Left ventricle myocardium superior (tissue), 1 donor: ENCODE results near the gene PLD3. TPM values are rescaled to one million over a fixed set of nuclear protein-coding genes. Genes with fewer than 3 reads are reported as not detected.
A peak's percentile ranks its signal among the peaks of the same experiment; 100 is the strongest.
"Not testable (repeated sequence)": the region's sequence is repeated elsewhere in the genome, so short reads cannot be mapped to it uniquely, and the experiment has no call there.

Experiments
- ATAC-seq: fragments of 200-7000 bp; cut with Tn5 transposase; one replicate; pipeline ENCODE4 v1.9.1; 2020; ENCODE audit warnings: mild to moderate bottlenecking, moderate library complexity
- DNase-seq: peaks from one replicate; pipeline ENCODE4 v3.0.0-alpha.2; 2020
- intact Hi-C: fragments of 100-400 bp; cut with micrococcal nuclease; formaldehyde crosslinking; loops from one replicate; pipeline ENCODE4 v1.11.0; 2022
- total RNA-seq: library from RNA; stranded (reverse); fragmentation: NEBNext Ultra II Directional; extraction: Animal tissue kit (Norgen Biotek cat#: 25700); gene quantifications from one replicate; pipeline ENCODE4 v1.2.1, GENCODE V29; 2021
- donor health status: DM: no; HTN: yes; CAD: no; lungs with severe emphysema.

Gene PLD3
- total RNA-seq, 1 donor from 2014 or later, result 161 TPM

DNA sequence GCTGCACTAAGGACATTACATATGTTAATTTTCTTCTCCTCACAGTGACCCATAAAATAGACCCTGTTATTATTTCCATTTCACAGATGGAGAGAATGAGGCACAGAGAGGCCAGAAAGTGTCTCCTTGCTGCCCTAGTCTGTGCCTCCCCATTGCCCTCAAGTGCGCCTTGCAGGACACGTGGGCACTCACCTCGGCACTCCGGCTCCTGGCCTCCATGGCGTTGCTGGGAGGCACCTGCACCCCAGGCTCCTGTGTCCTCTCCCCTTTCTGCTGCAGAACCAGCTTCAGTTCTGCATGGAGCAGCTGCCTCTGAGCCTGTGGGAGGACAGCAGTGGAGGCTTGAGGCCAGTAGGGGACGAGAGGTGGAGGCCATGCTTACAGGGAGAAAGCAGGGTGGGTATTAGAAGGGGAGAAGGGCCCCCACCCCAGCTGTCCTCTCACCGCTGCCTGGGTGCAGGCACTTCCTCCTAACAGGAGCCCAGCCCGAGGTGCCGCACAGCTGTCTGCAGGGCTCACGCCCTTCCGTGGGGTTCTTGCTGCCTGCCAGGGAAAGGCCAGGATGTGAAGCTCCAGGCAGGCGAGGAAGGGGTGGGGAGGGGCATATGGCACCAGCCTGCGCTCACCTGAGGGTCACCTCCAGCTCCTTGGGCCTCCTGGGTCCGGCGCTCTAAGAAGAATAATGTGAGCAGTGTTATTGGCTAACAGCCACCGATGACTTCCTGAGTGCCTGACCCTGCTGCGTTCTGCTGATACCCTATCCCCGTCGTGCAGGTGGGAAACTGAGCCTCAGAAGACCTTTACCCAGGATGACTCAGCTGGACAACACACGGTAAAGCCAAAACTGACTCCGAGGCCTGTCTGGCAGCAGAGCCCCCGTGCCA, 59.5 kb downstream of the PLD3 start:
- DNase-seq (no peak), ATAC-seq (no peak)
- intact Hi-C loops, result no loop called here

DNA sequence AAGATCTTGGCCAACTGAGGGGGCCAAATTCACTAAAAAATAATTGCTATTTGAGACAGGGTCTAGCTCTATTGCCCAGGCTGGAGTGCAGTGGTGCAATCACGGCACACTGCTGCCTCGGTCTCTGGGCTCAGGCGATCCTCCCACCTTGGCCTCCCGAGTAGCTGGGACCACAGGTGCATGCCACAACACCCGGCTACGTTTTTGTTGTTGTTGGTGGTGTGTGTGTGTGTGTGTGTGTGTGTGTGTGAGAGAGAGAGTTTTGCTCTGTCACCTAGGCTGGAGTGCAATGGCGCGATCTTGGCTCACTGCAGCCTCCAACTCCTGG, 60.1 kb downstream of the PLD3 start:
- DNase-seq, ATAC-seq, intact Hi-C loops: not testable (repeated sequence)

DNA sequence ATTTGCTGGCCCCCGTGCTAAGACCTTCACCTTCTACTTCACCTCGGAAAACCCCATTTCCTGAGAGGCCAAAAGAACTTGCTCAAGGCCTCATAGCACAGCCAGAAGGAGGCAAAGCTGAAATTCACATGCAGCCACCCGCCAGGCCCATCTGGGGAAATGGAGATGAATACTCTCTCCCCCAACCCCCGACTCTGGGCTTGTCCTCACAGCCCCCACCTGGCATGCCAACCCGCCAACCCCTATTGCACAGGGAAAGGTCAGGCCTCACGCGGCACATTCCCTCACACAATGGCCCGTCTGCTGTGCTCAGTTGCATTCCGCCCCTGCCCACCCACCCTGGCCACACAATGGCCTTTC, 61.5 kb downstream of the PLD3 start:
- no peak for DNase-seq
- no peak for ATAC-seq
- intact Hi-C loops, result no loop called here

DNA sequence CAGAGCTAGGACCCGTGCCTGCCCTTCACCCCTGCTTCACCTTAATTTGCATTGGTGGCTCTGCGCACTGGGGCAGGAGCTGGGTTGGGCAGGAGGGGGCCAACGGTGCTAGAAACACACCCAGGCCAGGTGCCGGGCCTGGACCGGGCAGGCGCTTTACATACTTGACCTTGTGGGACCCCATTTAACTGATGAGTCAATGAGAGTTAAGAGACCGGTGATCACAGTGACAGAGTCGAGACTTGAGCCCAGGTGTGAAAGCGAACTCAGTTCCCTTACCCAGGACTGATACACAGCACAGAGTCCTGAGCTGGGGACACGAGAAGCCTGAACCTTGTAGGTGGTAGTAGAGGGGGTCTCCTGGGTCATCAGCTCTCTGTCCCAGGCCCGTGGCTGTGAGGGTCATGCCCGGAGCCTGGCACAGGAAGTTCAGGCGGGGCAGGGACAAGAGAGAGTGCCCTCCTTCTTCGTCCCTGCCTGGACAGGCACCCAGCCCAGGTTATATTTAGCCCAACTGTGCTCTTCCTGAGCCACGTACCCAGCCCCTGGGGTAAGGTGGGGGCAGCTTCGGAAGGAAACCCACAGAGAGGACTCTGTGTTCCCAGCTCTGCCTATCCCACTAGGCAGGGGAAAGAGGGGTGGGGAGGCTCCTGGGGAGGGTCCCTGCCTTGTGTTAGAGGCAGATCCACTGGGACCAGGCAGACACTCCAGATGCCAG, 62.8 kb downstream of the PLD3 start:
- DNase-seq (peak; percentile 79), ATAC-seq (peak; percentile 95)
- intact Hi-C loops, result no loop called here

DNA sequence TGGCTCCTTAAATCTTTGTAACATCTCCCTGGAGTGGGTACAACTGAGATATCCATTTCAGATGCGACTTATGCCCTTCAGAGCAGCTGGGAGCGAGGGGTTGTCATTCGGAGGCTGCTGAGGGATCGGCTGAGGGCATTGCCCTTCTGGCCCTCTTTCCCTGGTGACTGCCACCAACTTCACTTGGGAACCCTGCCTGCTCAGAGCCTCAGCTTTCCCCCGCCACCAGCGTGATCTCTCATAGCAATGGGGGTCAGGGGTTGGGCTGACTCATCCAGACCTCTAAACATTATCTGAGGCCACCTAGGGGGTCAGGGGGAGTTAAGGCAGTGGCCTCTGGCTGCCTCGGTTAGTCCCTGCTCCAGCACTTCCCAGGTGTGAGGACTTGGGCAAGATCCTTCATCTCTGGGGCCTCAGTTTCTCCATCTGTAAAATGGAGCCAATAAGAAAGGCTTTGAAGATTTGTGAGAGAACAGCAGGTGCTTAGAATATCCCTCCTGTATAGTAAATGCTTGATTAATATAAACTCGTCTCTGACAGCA, 63.5 kb downstream of the PLD3 start:
- intact Hi-C loops, result no loop called here
- DNase-seq, result no peak

DNA sequence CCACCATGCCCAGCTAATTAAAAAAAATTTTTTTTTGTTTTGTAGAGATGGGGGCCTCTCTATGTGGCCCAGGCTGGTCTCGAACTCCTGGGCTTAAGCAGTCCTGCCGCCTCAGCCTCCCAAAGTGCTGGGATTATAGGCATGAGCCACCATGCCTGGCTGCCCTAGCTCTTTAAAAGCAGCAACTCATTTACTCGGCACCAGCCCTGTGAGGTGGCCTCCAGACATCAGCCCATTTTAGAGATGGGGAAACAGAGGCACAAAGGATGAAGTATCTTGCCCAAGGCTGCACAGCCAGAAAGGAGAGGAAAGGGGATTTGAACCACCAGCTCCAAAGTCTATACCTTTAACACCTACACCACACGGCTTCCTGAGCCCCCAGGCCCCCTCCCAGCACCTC, 64.4 kb downstream of the PLD3 start:
- intact Hi-C loops, result no loop called here
- no peak for ATAC-seq
- no peak for DNase-seq

More for the DNA sequence above, 63.5 kb downstream of the PLD3 start:
- ATAC-seq, result peak; percentile 30

DNA sequence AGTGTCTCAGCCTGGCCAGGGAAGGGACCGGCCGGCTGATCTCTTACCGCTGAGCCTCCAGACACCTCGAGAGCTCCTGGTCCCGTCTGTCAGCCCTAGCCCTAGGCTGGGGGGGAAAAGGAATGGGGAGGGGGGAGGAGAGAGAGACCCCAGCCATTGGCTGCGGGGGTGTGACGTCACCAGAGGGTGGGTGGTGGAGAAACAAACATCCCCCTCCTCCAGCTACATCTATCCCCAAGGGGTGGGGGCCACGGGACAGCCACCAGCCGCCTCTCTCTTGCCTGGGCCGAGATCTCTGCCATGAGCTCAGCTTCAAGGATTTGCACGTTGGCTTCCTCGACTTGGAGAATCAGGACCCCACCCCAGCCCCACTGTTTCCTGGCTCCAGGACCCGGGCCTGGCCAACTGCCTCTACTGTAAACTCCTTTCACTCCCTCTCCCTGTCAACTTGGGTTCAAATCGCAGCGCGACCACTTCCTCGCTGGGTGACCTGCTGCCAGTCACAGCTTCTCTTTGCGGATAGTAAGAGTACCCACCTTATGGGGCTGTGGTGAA, 64.9 kb downstream of the PLD3 start, which contains the start of gene PRX:
TSS of gene PRX (minus strand) at position 88 of the 555 bp plus-strand sequence. CDS start 5,446 bp downstream, outside the sequence.
- no peak for ATAC-seq
- intact Hi-C loops, result no loop called here
- DNase-seq, result no peak

DNA sequence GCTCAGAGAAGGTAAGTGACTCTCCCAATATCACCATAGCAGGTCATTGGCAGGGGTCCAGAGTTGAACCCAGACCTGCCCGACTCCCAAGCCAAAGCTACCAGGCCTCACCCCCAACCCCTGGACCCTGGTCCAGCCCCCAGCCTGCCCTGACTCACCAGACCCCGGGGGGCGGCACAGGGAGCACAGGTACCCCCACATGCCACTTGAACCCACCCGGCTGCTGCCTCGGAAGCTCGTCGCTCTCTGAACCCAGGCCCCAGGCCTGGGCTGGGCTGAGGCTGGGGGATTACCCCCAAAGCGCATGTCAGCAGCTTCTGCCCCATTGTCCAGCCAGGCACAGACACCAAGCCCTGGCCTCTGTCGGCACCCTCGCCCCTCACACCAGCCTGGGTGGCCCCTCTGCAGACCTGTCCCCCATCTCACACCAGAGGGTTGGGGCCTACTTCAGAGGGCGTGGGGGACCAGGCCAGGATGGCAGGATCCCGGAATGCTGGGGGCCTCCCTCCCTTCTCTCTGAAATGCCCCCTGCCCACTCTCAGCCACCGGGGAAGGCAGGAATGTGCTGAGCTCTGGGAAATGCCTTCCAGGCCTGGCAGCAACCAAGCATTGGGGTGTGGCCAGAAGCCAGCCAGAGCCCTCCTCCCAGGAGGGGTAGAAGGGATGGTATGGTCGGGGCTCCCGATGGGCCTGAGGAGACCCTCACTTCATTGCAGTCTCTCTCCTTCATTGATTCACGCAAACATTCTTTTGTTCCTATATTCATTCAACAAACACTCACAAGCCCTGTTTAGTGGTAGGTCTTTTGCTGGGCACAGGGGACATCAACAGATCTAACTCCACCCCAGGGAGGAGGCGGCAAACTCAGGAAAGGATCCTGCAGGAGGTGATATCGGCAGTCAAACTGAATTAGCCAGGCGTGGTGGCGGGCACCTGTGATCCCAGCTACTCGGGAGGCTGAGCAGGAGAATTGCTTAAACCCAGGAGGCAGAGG, 66.3 kb downstream of the PLD3 start:
- intact Hi-C loops, result no loop called here
- DNase-seq (no peak), ATAC-seq (no peak)

DNA sequence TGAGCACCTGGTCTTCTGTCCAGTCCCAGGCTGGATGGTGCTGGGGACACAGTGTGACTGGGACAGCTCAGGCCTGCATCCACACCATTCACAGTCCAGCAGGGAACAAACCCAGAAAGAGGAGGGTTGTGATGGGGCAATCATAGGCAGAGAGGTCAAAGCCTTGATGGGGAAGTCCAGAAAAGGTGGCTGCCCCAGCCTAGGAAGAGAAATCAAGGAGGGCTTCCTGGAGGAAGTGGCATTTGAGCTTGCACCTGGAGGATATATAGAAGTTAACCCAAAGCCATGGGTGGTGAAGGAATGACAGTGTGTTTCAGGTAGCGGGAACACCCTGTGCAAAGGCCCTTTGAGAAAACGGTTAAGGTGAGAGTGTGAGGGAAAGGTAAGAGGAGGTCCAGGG, 67.3 kb downstream of the PLD3 start:
- intact Hi-C loops, result no loop called here
- DNase-seq (no peak), ATAC-seq (no peak)

DNA sequence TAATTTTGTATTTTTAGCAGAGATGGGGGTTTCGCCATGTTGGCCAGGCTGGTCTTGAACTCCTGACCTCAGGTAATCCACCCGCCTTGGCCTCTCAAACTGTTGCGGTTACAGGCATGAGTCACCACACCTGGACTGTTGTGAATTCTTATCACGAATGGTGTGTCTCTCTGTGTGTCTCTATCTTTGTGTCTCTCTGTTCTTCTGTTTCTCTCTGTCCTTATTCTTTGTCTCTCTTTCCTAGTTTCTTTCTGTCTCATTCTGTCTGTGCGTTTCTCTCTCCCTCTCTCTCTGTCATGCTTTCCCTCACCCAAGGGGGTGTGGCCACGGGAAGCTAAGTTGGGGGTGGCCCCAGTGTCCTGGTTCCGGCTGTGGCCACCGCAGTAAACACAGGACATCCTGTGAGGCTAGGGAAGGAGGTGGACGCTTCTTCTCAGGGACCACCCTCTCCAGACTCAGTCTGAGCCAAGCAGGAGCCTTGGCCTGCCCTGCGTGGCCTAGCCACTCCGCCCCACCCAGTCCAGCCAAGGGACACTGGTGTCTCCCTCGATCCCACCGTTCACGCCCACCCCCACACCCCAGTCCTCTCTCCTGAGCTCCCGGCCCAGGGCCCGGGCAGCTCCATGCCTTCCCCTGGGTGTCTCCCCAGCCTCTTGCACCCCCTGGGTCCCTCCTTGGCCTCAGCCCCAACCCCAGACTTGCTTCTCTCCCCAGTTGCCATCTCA, 68.6 kb downstream of the PLD3 start:
- peak; percentile 4 for ATAC-seq
- intact Hi-C loops, result no loop called here
- peak; percentile 70 for DNase-seq

DNA sequence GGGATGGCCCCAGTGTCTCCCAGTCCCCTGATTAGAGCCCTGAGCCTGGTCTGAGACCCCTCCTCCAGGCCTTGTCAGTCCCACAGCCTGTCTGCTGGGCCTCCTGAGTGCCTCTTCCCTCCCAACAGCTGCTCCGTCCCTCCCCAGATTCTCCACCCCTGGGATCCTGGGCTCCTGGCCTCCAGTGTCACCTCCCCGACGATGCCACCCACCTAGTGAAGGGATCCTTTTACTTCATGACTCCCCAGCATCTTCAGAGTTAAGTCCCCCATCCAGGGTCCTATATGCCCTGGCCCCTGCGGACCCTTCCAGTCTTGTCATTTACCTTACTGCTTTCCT, 69.1 kb downstream of the PLD3 start:
- intact Hi-C loops, result no loop called here
- no peak for DNase-seq
- ATAC-seq, result no peak

DNA sequence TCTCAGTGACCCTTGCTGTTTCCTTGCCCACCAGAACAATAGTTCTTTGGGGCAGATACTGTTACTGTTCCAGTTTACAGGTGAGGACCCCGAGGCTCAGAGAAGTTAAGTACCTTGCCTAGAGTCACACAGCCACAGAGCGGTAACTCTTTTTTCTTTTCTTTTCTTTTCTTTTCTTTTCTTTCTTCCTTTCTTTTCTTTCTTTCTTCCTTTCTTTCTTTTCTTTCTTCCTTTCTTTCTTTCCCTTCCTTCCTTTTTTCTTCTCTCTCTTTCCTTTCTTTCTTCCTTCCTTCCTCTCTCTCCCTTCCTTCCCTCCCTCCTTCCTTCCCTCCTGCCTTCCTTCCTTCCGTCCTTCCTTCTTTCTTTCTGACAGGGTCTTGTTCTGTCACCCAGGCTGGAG, 69.5 kb downstream of the PLD3 start:
- intact Hi-C loops, result no loop called here
- DNase-seq (no peak), ATAC-seq (no peak)

DNA sequence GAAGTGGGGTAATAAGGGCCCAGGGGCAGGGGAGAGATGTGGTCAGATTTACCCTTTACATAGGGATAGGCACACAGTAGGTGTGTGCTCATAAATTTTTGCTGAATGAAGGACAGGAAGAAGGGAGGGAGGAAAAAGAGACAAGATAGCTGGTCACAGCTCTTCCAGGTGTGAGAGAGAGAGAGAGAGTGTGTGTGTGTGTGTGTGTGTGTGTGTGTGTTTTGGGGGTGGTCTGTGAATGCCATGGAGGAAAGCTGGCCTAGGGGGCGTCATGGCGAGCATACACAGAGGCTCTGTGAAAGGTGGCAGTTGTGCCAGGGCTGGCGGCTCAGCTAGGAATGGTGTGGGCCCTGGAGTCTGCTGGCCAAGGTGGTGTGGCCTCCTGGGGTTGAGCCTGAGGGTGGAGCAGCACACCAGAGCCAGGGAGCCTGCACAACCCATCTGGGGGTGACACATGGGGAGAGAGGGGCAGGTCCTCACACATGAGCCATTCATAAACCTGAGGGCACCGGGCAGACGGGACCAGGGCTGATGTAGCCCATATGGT, 70.6 kb downstream of the PLD3 start:
- DNase-seq, result no peak
- ATAC-seq, result no peak
- intact Hi-C loops, result no loop called here

DNA sequence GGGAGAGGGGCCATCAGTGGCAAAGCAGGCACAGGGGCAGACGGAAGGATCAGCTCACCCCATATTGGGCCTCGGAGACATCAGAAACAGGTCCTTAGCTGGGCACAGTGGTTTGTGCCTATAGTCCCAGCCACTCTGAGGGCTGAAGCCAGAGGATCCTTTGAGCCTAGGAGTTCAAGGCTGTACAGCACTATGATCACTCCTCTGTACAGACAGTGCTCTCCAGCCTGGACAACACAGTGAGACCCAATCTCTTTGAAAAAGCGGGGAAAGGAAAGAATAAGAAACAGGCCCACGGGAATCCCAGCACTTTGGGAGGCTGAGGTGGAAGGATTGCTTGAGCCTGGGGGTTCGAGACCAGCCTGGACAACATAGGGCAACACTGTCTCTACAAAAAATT, 71.3 kb downstream of the PLD3 start:
- ATAC-seq, result no peak
- DNase-seq, result no peak
- intact Hi-C loops, result no loop called here

DNA sequence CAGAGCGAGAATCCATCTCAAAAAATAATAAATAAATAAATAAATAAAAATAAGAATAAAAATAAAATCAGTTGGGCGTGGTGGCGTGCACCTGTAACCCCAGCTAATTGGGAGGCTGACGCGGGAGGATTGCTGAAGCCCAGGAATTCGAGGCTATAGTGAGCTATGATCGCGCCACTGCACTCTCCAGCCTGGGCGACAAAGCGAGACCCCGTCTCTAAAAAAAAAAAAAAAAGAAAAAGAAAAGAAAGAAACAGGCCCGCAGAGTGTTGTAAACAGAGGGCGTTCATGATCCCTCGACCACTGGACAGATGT, 71.9 kb downstream of the PLD3 start:
- ATAC-seq (no peak), DNase-seq (no peak)
- intact Hi-C loops, result no loop called here

DNA sequence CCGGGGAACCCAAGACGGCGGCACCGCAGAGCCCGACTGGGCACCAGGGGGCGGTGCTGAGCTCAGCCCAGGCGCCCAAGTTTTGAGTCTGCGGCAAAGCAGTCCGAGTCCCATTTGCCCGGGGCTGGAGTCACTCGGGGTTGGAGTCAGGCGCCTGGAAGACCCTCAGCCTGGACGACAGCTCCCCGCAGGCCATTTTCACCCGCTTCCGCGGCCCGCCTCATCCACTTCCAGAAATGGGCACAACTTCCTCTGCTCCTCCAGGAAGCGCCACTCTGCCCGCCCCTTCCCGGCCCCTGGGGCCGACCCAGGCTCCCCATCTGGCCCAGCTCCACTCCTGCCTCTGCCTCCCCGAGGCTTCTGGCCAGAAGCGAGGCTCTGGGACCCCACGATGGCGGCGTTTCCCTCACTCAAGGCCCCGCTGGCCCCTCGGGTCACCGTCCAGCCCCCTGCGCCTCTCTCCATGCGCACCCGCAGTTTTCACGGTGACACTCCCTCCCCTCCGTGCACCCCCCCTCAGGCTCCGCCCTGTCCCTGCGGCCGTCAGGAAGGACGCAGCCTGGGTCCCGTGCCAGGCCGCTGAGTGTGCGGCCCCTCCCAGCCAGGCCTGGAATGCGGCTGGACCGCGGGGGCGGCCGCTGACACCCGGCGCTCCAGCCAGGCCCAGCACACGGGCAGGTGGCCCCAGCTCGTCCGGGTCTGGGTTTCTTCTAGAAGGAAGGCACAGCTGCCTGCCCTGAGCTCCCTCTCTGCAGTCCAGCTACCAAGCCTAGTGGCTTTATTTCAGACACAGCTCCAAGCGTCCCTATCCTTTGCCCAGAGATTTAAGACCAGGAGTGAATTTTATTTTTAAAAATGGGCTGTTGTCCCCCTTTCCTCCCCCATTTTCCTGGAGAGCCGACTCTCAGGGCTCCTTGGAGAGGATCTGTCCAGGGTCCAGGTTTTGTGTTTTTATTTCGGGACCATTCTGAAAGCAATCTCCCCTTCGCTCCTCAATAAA, 72.6 kb downstream of the PLD3 start:
- intact Hi-C loops, result no loop called here
- peak; percentile 98 for DNase-seq

More for the DNA sequence above, 72.6 kb downstream of the PLD3 start:
- ATAC-seq, result peak; percentile 84
